Activated CD4-positive, alpha-beta T cell treated with anti-CD3 and anti-CD28 coated beads, Interleukin-2, amount 50 U/mL, for 16 hours (primary cell): ENCODE measurements around the gene GNG13.

Experiments used
- DNase-seq: peaks from one replicate; pipeline ENCODE4 v3.0.0-alpha.2; 2020

GNG13 gene

GRCh38 chr16:813204-813915 lies 12.8 kb upstream of the GNG13 start:
- DNase-seq = peak; percentile 38

- no peak for DNase-seq
Measured at GRCh38 chr16:808085-808386, 7.5 kb upstream of the GNG13 start.

- peak; percentile 91 for DNase-seq
Measured at GRCh38 chr16:807347-808084, 7.0 kb upstream of the GNG13 start.

- DNase-seq = no peak
Measured at GRCh38 chr16:805474-805873, 4.9 kb upstream of the GNG13 start.

- no peak for DNase-seq
Measured at GRCh38 chr16:804193-805048, 3.9 kb upstream of the GNG13 start.

- DNase-seq = no peak
Measured at GRCh38 chr16:803754-804080, 3.2 kb upstream of the GNG13 start.

- DNase-seq = no peak
Measured at GRCh38 chr16:802914-803753, 2.6 kb upstream of the GNG13 start.

GRCh38 chr16:802461-802860 lies 1.9 kb upstream of the GNG13 start:
- DNase-seq = no peak

- DNase-seq = no peak
Measured at GRCh38 chr16:801584-802363, 1.2 kb upstream of the GNG13 start.

GRCh38 chr16:800834-801511 lies 439 bp upstream of the GNG13 start:
- DNase-seq = no peak

- DNase-seq = no peak
Measured at GRCh38 chr16:799111-799947, 1.2 kb downstream of the GNG13 start.

GRCh38 chr16:798666-799065 lies 1.9 kb downstream of the GNG13 start:
- no peak for DNase-seq

GRCh38 chr16:797686-798085 lies 2.8 kb downstream of the GNG13 start:
- DNase-seq = no peak

GRCh38 chr16:797120-797420 lies 3.5 kb downstream of the GNG13 start:
- DNase-seq = peak; percentile 56

GRCh38 chr16:796296-797119 lies 4.0 kb downstream of the GNG13 start:
- DNase-seq = no peak

GRCh38 chr16:795580-796229 lies 4.8 kb downstream of the GNG13 start:
- DNase-seq = no peak

GRCh38 chr16:794853-795466 lies 5.6 kb downstream of the GNG13 start:
- DNase-seq = no peak

- DNase-seq = no peak
Measured at GRCh38 chr16:794091-794822, 6.3 kb downstream of the GNG13 start.
